Mesenchymal stem cell (in vitro differentiated cells and primary cell): ENCODE data around the gene ARHGEF33.

Source experiments
- DNase-seq: peaks from one replicate; pipeline ENCODE4 v3.0.0-alpha.2; 2013
- H2AFZ ChIP-seq: one replicate; pipeline ENCODE4 v1.6.1; 2013; ENCODE audit warnings: low read depth, mild to moderate bottlenecking, control low read depth, inconsistent platforms, low read length, moderate library complexity
- H2AK5ac ChIP-seq: 2 replicates; pipeline ENCODE4 v1.6.1; 2013; ENCODE audit warnings: low read length, moderate library complexity, mild to moderate bottlenecking, inconsistent platforms; ENCODE audit not compliant: severe bottlenecking
- H2BK120ac ChIP-seq: one replicate; pipeline ENCODE4 v1.6.1; 2013; ENCODE audit warnings: low read depth, mild to moderate bottlenecking, inconsistent platforms, low read length, moderate library complexity
- H2BK12ac ChIP-seq, 2 experiments: one replicate each; pipeline ENCODE4 v1.6.1; 2013; ENCODE audit warnings: inconsistent platforms in 2 of 2, low read length in 2 of 2, mild to moderate bottlenecking in 2 of 2, moderate library complexity in 2 of 2, control low read depth in 1 of 2
- H2BK15ac ChIP-seq: one replicate; pipeline ENCODE4 v1.6.1; 2013; ENCODE audit warnings: mild to moderate bottlenecking, low read depth, inconsistent platforms; ENCODE audit not compliant: poor library complexity, severe bottlenecking
- H2BK5ac ChIP-seq: 2 replicates; pipeline ENCODE4 v1.6.1; 2013; ENCODE audit warnings: low read depth, mild to moderate bottlenecking, low read length, control low read depth, inconsistent platforms; ENCODE audit not compliant: poor library complexity, severe bottlenecking
- H3K14ac ChIP-seq, 2 experiments: one replicate each; pipeline ENCODE4 v1.6.1; 2013; ENCODE audit warnings: inconsistent platforms in 2 of 2, low read length in 2 of 2, control low read depth in 1 of 2, mild to moderate bottlenecking in 1 of 2, moderate library complexity in 1 of 2
- H3K18ac ChIP-seq, 2 experiments: one replicate each; pipeline ENCODE4 v1.6.1; 2013; ENCODE audit warnings: inconsistent platforms in 2 of 2, low read length in 2 of 2, control low read depth in 1 of 2, low read depth in 1 of 2, mild to moderate bottlenecking in 1 of 2
- H3K23ac ChIP-seq, 2 experiments: one replicate each; pipeline ENCODE4 v1.6.1; 2013; ENCODE audit warnings: inconsistent platforms in 2 of 2, low read length in 2 of 2, mild to moderate bottlenecking in 2 of 2, moderate library complexity in 2 of 2, control low read depth in 1 of 2
- H3K27ac ChIP-seq: 2 replicates; pipeline ENCODE4 v1.5.1; 2013; ENCODE audit warnings: mild to moderate bottlenecking, moderate library complexity, low read length, control low read depth, inconsistent platforms; ENCODE audit not compliant: poor library complexity, severe bottlenecking
- H3K27me3 ChIP-seq, 2 experiments: 2 replicates each; pipeline versions ENCODE4 v1.6.1 to v1.7.0; 2013; ENCODE audit warnings: low read length in 2 of 2, mild to moderate bottlenecking in 2 of 2, moderate library complexity in 2 of 2, control low read depth in 1 of 2, inconsistent platforms in 1 of 2; ENCODE audit not compliant: control insufficient read depth in 1 of 2, insufficient read depth in 1 of 2
- H3K36me3 ChIP-seq, 2 experiments: 2 replicates each; pipeline versions ENCODE4 v1.6.1 to v1.7.0; 2013; ENCODE audit warnings: low read length in 2 of 2, control low read depth in 1 of 2, inconsistent platforms in 1 of 2, low read depth in 1 of 2, mild to moderate bottlenecking in 1 of 2; ENCODE audit not compliant: insufficient read depth in 2 of 2, control insufficient read depth in 1 of 2
- H3K4ac ChIP-seq, 2 experiments: one replicate each; pipeline ENCODE4 v1.6.1; 2013; ENCODE audit warnings: inconsistent platforms in 2 of 2, low read length in 2 of 2, mild to moderate bottlenecking in 2 of 2, moderate library complexity in 2 of 2, control low read depth in 1 of 2, low read depth in 1 of 2
- H3K4me1 ChIP-seq: 2 replicates; pipeline ENCODE4 v1.6.1; 2013; ENCODE audit warnings: low read depth, low read length, control low read depth; ENCODE audit not compliant: control insufficient read depth, insufficient read depth
- H3K4me2 ChIP-seq: 2 replicates; pipeline ENCODE4 v1.6.1; 2013; ENCODE audit warnings: low read length, mild to moderate bottlenecking, inconsistent platforms; ENCODE audit not compliant: poor library complexity, severe bottlenecking
- H3K4me3 ChIP-seq, 2 experiments: 2 replicates each; pipeline versions ENCODE4 v1.5.1 to v1.7.0; 2013; ENCODE audit warnings: low read length in 2 of 2, mild to moderate bottlenecking in 2 of 2, control low read depth in 1 of 2, low read depth in 1 of 2; ENCODE audit not compliant: insufficient read depth in 1 of 2
- H3K79me1 ChIP-seq: replicated peaks from 2 replicates; pipeline ENCODE4 v1.6.1; 2013; ENCODE audit warnings: mild to moderate bottlenecking, control low read depth, low read length, inconsistent platforms; ENCODE audit not compliant: poor library complexity, severe bottlenecking
- H3K9ac ChIP-seq: 2 replicates; pipeline ENCODE4 v1.7.0; 2013; ENCODE audit warnings: mild to moderate bottlenecking, low read length, moderate library complexity
- H3K9me3 ChIP-seq: 2 replicates; pipeline ENCODE4 v1.7.0; 2013; ENCODE audit warnings: mild to moderate bottlenecking, low read length; ENCODE audit not compliant: control insufficient read depth
- H4K8ac ChIP-seq: one replicate; pipeline ENCODE4 v1.6.1; 2013; ENCODE audit warnings: inconsistent platforms, mild to moderate bottlenecking, low read length, moderate library complexity
- H4K91ac ChIP-seq: one replicate; pipeline ENCODE4 v1.6.1; 2013; ENCODE audit warnings: mild to moderate bottlenecking, low read length, inconsistent platforms
- WGBS: methylation state at CpG from one replicate; pipeline ENCODE4 v1.1.7; 2013; ENCODE audit warnings: mixed read lengths; 5-methylcytosine and 5-hydroxymethylcytosine counted together

The ARHGEF33 gene

DNA sequence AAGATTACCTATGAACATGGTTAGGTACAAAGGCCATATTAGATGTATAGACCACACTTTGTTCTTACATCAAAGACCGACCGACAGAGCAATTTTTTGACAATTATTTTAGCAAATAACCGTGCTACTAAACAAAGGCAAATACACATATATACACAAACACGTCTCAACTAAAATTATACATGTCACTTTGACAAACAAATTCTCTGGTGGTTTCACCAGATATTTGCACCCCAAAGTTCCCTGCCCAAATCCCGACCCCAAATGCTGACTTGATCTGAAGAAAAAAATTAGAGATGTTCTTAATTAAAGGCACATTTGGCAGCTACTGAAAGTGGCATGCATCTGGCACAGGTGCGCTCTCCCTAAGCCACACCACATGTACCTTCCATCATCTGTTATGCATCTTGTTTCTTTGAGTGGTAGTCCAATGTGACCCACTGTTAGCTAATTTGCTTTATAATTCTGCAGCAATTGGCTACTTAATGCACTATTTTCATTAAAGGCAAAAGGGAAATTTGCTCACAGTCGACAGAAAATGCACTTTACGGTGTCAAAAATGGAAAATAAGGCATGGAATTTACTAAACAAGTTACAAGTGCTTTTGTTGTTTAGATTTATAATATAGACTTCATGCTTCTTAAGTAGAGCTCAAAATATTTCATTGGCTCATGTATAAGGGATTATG, 92.1 kb downstream of the ARHGEF33 start:
- Histone ChIP-seq H2AK5ac (no peak overlapping the region), H4K8ac (no peak overlapping the region), H2AFZ (no peak overlapping the region), H2BK15ac (no peak overlapping the region), H3K36me3 (peaks cover 5 to 71% of the 10 kb centered on the region in 2 experiments), H3K4me1 (no peaks in the 10 kb centered on the region), H3K27ac (no peak overlapping the region), H3K23ac (no peak overlapping the region), H3K27me3 (no peaks in the 10 kb centered on the region), H3K18ac (no peak overlapping the region), H3K4me3 (no peak overlapping the region), H4K91ac (no peak overlapping the region), H3K79me1 (peaks cover 2% of the 10 kb centered on the region), H2BK5ac (no peak overlapping the region), H2BK120ac (no peak overlapping the region), H3K4ac (no peak overlapping the region), H3K9ac (no peak overlapping the region), H3K14ac (no peak overlapping the region), H2BK12ac (no peak overlapping the region), H3K9me3 (no peaks in the 10 kb centered on the region), H3K4me2 (no peak overlapping the region)
- no peak for DNase-seq
- 95% methylated on average over 6 of the region's 8 CpGs for WGBS

DNA sequence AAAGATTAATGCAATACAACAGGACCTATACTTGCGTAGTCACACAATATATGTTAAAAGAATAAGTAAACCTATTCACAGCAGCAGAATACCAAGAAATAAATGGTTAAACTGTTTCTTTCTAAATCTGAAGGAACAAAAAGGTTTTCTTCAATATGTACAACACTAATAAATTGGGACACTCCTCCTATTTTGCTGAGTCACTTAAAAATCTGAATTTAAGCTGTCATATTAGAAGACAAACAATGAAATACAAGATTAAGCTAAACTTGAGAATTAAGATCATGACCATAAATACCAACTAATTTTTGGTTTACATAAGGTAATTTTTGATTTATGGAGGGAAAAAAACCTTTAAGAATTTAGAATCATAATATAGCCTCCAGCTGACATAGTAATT, 92.8 kb downstream of the ARHGEF33 start:
- DNase-seq = no peak
- H3K4me3 ChIP-seq = no peak overlapping the region
- H3K79me1 ChIP-seq = peaks cover 2% of the 10 kb centered on the region
- no peak overlapping the region for H3K18ac ChIP-seq
- no CpG with 5 or more reads among the region's 1 CpG for WGBS
- no peak overlapping the region for H3K4ac ChIP-seq
- no peak overlapping the region for H3K23ac ChIP-seq
- no peak overlapping the region for H2BK12ac ChIP-seq
- H3K14ac ChIP-seq = no peak overlapping the region
- H3K9me3 ChIP-seq = no peaks in the 10 kb centered on the region
- H3K27me3 ChIP-seq = no peaks in the 10 kb centered on the region
- no peak overlapping the region for H2AFZ ChIP-seq
- H3K9ac ChIP-seq = no peak overlapping the region
- H2BK15ac ChIP-seq = no peak overlapping the region
- H4K8ac ChIP-seq = no peak overlapping the region
- peaks cover 5 to 78% of the 10 kb centered on the region in 2 experiments for H3K36me3 ChIP-seq
- no peaks in the 10 kb centered on the region for H3K4me1 ChIP-seq
- no peak overlapping the region for H3K27ac ChIP-seq
- no peak overlapping the region for H4K91ac ChIP-seq
- no peak overlapping the region for H2BK120ac ChIP-seq
- no peak overlapping the region for H3K4me2 ChIP-seq
- no peak overlapping the region for H2BK5ac ChIP-seq
- no peak overlapping the region for H2AK5ac ChIP-seq

DNA sequence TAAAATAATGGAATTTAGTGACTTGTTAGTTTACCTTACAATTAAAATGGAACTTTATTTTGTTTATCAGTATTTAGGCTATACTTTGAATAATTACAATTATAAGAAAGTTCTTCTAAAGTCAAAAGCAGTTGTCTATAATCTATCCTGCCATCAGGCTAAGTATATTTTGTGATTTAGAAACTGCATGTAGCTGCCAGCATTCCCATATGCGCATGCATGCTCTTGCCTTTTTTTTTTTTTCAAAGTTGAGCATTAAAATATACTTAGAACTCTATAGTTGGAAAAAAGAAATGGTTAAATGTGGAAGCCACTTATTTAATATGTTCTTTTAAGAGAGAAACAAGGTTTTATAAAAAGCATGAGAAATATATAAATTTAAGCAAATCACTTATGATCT, 99.0 kb downstream of the ARHGEF33 start:
- Histone ChIP-seq H2BK5ac (no peak overlapping the region), H3K27me3 (no peaks in the 10 kb centered on the region), H3K9me3 (no peaks in the 10 kb centered on the region), H3K18ac (no peak overlapping the region), H2BK120ac (no peak overlapping the region), H4K91ac (no peak overlapping the region), H2AFZ (no peak overlapping the region), H2BK15ac (no peak overlapping the region), H3K4me3 (no peak overlapping the region), H3K23ac (no peak overlapping the region), H3K4me1 (no peaks in the 10 kb centered on the region), H2BK12ac (no peak overlapping the region), H3K4ac (no peak overlapping the region), H3K27ac (no peak overlapping the region), H2AK5ac (no peak overlapping the region), H3K79me1 (peaks cover 2% of the 10 kb centered on the region), H3K36me3 (peaks cover 5 to 94% of the 10 kb centered on the region in 2 experiments), H3K4me2 (no peak overlapping the region), H3K9ac (no peak overlapping the region), H3K14ac (no peak overlapping the region), H4K8ac (no peak overlapping the region)
- no CpG with 5 or more reads among the region's 1 CpG for WGBS
- DNase-seq = no peak

DNA sequence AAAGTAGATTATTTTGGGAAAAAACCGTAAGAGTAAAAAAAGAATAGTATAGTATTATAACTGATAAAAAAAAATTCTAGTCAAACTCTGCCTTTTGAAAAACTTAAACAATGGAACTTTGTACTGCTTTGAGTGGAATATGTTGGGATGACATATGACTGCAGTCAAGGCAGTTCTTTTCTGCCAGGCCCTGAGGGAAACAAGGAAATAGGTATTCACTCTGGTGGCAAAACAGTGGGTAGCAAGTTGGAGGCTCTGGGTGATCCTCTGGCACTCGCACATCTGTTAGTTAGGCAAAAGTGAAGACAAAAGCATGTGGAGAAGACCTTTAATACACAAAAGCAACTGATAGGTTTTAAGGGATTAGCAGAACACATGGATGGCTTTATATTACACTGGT, 102.2 kb downstream of the ARHGEF33 start:
- H2BK15ac ChIP-seq = no peak overlapping the region
- H2AK5ac ChIP-seq = no peak overlapping the region
- H3K4ac ChIP-seq = no peak overlapping the region
- no peaks in the 10 kb centered on the region for H3K9me3 ChIP-seq
- no peak overlapping the region for H3K4me2 ChIP-seq
- H4K8ac ChIP-seq = no peak overlapping the region
- H4K91ac ChIP-seq = no peak overlapping the region
- no peak overlapping the region for H3K14ac ChIP-seq
- WGBS = 100% methylated on average over 1 of the region's 2 CpGs
- H3K4me1 ChIP-seq = no peaks in the 10 kb centered on the region
- no peak overlapping the region for H3K27ac ChIP-seq
- no peaks in the 10 kb centered on the region for H3K79me1 ChIP-seq
- H2BK120ac ChIP-seq = no peak overlapping the region
- no peak for DNase-seq
- H3K18ac ChIP-seq = no peak overlapping the region
- H2BK12ac ChIP-seq = no peak overlapping the region
- no peak overlapping the region for H3K4me3 ChIP-seq
- no peaks in the 10 kb centered on the region for H3K27me3 ChIP-seq
- H3K9ac ChIP-seq = no peak overlapping the region
- H3K23ac ChIP-seq = no peak overlapping the region
- peaks cover 0 to 94% of the 10 kb centered on the region in 2 experiments for H3K36me3 ChIP-seq
- H2BK5ac ChIP-seq = no peak overlapping the region
- no peak overlapping the region for H2AFZ ChIP-seq
